ENCODE measurements around the gene ZRANB3.

DNA sequence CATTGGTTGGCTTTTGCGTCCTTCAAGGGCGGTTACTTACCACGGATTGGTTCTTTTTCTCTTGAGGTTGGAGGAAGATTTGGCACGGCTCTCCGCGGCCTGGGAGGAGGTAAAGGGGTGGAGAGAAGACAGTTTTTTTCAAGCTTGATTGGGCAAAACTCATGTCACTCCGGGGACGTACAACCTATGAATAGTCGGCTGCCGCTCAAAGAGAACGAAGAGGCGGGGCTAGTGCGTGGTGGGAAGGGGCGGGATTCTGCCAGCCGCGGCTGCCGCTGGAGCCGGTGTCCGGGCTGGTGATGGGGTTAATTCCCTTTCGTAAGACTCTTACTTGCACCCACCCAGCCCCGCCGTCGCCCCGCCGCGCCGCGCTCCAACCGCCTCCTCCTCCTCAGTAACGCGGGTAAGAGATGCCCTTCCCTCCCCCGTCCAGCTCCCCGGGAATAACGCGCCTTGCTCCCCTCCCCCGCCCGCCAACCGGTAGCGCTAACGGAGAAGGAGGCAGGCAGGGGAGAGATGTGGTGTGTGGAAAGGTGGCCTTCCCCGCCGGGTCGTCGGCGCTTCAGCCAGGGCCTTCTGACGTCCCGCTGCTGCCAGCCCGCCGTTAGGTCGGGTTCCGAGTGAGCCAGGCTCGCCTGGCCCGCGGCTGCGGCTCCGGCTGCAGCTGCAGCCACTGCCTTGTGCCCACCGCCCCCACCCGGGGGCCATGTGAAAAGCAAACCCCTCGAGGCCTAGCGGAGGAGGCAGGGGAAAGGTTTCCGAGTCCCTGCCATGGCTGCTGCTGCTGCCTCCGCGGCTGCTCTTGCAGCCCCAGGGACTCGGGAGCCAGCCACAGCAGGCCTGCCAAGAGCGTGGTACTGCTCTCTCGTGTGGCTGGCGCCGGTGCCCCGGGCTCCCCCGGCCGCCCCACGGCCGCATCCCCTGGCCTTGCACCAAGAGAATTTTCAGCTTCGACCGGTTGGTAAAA, 496 bp upstream of the ZRANB3 start, which contains the start of gene R3HDM1:
- TF ChIP-seq POLR2A (IDR thresholded peaks at IDR 0.05; ENCODE audit: low read length) (peak; percentile 32), GATA1 (IDR thresholded peaks at IDR 0.05; ENCODE audit: low read depth, low read length) (no peak)
